Stimulated activated CD4-positive, alpha-beta T cell treated with anti-CD3 and anti-CD28 coated beads, Interleukin-2, amount 100 ng/mL, for 4 hours (primary cell): ENCODE measurements around the gene JDP2.
"Not testable (repeated sequence)": the region's sequence is repeated elsewhere in the genome, so short reads cannot be mapped to it uniquely, and the experiment has no call there.

ENCODE experiments used
- DNase-seq: peaks from one replicate; pipeline ENCODE4 v3.0.0-alpha.2; 2020; ENCODE audit warnings: low read depth

The JDP2 gene

DNA sequence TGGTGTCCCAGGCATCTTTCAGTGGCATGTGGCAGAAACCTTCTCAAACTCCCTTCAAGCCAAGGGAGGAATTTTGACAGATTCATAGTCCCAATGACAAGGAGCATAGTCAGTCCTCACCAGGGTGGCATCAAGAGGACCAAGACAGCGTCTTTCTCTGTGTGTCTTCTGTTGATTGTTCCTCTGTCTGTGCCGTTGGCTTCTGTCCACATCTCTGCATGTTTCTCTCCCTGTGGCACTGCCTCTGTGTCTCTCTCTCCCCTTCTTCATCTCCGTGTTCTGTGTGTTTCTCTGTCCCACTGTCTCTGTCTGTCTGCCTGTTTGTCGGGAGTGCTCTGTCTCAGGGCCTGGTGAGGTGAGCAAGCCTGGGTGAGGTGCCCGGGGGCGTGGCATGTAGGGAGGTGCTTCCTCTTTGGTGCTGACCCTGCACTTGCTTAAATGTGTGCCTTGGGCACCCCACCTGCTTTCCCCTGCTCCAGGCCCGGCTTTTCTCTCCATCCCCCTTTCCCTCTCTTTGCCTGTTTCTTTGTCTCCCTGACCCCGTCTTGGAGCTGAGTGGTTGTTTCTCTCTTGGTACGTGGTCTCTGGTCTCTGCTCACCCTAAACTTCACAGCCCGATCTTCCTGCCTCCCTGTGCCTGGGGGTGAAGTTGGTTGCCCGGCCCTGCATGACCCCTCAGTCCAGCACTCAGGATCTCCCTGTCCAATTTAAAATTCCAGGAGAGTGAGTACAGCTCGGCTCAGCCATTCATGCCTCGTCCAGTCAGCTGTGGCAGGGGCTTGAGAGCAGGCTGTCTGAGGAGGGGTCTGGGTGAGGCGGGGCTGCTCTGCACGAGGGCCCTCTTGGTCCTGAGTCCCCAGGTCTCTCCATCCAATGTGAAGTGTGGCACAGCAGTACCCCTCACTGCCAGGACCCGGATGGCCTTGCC is 28.5 kb downstream of the JDP2 start:
- no peak for DNase-seq

DNA sequence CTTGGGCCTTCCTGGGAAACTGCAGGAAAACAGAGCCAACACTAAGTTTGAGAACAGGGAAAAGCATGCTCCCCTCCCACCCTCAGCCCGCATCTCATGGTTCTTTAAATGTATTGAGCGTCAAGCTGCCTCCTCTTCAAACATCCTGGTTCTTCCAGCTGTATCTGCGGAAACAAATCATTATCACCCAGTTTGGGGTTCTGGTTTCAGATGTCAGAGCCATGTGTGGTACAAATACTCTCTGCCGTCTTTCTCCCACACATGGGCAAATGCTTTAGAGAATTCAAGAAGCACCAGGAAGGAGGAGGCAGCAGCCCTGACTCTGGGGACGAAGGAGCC is 29.1 kb downstream of the JDP2 start:
- DNase-seq = no peak

DNA sequence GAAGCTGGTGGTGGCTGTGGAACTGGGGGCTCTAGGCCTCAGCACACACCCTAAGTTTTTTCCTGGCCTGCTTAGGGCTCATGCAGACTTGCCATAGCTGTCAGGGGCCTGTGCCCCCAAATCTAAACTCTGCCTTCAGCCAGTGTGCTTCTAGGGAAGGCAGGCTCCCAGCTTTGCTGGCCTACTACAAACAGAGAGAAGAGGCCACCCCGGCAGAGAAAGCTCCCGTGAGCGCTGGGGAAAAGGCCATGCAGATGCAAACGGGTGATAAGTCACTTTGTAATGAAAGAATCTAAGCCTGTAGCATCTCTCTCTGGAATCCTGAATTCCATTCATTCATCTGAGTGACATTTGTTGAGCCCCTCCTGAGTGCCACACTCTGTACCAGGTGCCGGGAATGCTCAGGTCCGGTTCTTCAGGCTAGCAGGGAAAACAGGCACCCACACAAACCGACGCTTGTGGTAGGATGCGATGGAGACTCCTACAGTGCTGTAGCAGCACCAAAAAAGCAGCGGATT is 29.9 kb downstream of the JDP2 start:
- DNase-seq = no peak

DNA sequence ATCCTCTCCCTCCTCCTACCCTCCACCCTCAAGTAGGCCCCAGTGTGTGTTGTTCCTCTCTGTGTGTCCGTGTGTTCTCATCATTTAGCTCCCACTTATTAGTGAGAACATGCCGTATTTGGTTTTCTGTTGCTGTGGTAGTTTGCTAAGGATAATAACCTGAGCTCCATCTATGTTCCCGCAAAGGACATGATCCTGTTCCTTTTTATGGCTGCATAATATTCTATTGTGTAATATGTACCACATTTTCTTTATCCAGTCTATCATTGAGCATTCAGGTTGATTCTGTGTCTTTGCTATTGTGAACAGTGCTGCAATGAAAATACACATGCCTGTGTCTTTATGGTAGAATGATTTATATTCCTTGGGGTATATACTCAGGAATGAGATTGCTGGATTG is 30.5 kb downstream of the JDP2 start:
- DNase-seq = no peak

DNA sequence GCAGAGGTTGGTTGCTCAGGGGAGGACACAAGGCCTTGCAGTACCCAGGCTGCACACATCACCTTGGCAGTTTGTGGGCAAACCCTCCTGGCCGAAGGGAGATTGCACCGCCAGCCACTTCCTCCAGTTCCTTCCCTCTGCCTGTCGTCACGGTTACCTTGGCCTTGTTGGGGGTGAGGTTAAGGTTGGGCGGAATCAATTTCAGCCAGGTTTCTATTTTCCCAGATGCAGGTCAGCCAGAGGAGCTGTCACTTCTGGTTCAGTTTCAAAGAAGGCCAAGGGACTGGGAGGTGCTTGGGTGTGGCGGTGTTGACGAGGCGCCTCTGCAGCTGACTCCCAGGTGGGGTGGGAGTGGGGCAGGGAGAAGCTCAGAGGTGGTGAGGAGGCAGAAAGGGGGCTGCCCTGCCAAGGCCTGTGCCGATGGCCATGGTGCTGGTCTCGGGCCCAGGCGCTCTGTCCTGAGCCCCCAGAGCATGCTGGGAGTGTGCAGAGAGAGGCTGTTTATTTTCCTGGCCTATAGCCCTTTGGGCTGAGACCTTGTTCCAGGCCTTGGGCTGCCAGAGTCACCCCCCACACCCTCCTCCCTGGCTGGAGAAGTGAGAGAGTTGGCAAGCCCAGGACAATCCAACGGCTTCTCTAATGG is 31.4 kb downstream of the JDP2 start:
- DNase-seq = no peak

DNA sequence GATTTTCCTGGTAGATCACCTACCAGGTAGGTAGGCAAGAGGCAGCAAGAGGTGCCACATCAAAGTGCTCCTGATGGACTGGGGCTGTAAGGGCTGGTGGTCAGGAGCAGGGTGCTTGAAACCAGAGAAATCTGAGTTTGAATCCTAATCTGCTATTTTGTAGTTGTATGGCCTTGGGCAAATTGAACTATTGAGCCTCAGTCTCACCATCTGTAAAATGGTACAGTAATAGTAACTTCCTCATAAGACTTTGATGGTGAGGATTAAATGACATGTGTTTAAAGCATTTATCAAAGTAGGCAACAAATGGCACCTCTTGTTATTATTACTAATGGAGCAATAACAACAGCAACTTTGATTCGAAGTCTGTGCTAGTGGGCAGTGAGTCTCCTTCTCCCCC is 32.0 kb downstream of the JDP2 start:
- no peak for DNase-seq

DNA sequence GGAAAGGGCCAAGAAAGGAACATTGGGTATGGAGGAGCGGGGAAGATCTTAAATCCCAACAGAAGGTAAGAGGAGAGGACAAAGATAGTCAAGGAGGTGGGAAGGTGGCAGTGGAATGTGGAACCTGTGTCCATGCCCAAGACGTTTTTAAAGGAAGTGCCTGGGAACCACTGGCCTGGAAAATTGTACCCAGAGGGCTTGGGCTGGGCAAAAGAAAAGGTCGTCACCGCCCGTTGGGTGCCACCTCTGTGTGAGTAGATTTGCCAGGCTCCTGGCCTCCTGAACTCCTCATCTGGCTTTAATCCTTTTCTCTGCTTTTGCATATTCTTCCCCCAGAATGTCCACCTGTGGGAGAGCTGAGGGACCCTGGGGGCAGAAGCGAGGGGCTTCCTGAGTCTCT is 32.6 kb downstream of the JDP2 start:
- no peak for DNase-seq

DNA sequence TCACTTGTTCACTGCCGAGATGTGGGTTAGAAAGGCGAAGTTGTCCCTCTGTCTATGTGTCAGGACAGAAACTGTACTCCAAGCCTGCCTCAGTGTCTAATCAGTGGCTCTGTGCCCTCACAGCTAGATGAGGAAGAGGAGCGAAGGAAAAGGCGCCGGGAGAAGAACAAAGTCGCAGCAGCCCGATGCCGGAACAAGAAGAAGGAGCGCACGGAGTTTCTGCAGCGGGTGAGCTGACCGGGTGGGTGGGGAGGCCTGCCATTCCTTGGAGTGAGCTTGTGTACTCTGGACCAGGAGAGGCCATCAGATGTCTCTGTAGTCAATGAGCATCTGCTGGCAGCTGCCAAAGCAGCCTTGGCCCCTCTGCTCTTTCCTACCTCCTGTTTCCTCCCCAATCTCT is 33.5 kb downstream of the JDP2 start:
- no peak for DNase-seq

DNA sequence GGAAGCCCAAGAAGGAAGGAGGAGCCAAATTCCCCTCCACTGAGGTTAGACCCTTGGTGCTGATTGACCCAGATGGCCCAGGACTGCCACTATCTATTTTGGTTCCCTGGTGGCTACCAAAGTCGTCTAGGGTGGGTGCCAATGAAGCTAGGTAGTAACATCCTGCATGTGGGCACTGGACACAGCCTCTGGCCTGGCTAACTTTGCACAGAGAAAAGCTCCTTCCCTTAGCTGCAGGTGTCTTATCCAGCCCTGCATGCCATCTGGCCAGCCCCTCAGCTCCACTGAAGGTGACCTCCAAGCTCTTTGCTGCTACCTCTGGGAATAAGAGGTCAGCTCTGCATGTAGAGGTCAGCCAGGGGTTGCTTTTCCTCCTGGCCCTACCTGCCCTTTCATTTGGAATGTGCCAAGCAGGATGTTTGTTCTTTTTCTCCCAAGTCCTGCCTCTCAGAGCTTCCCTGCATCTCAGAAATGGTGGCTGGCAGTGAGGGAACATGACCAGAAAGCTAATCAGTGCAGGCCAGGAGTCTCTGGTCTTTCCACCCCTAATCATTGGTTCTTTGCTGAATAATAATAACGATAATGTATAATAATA is 34.0 kb downstream of the JDP2 start:
- no peak for DNase-seq

DNA sequence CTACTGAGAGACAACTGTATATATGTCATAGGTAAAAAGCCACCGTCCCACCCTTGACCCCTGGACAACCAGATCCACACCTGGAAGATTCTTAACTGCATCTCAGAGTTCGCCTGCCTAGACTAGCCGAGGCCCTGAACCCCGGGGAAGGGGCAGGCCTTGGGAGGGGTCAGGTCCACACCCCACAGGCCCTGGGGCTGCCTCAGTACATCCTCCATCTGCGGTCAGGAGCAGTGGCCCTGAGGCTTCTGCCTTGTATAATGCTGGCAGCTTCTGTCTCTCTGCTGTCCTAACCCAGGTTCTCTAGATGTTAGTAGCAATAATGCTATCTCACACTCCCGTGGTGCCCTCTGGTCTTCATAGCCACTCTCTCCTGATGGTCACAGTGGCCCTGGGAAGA is 36.8 kb downstream of the JDP2 start:
- DNase-seq = no peak

DNA sequence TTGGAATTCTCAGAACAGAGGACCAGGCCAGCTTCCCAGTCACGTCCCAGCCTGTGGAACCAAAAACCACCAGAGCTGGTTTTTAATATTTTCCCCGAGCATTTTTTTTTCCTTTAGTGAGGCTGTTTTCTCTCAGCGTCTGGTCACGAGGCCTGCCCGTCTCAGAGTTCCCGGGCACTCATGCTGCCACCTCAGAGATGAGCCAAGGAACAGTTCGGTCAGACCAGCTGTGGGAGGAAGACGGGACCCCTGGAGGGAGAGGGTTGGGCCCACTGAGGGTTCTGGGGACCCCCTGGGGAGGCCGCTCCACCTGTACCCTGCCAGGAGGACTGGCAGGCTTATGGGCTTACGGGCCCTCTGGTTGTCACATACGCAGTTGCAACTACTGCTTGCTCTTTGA is 39.9 kb downstream of the JDP2 start:
- DNase-seq = no peak

DNA sequence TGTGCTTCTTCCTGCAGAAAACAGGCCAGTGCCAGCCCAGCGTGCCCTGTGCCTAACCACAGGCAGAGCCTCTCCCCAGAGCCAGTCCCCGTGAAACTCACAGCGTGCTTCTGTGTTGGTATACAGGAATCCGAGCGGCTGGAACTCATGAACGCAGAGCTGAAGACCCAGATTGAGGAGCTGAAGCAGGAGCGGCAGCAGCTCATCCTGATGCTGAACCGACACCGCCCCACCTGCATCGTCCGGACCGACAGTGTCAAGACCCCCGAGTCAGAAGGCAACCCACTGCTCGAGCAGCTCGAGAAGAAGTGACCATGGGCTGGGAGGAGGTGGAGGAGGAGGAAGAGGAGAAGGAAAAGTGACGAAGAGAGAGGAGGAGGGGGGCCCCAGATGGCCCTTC is 41.3 kb downstream of the JDP2 start:
- no peak for DNase-seq

DNA sequence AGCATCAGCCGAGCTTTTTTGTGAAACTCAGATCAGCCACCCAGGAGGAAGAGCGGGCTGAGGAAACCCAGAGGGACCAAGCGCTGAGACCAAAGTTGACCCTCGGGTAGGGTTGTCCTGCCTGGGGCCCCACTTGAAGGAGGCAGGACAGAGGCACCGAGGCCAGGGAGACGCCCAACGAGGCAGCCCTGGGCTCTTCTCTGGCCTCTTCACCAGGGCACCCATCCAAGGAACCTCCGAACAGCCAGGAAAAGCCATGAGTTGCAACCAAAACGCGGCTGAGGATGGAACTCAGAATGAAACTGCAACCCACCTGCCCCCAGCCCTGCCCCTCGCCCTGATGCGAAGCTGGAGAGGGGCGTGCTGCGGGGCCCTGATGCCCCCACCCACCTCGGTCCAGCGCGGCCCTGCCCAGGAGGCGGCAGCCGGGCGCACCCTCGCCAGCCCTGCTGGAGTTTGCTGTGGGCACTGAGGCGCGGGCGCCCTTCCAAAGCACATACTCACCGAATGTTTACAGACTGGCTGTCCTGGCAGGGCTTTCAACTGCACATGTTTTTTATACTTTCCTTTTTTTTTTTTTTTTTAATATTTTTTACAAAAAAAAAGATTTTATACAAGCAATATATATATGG is 41.9 kb downstream of the JDP2 start:
- no peak for DNase-seq

DNA sequence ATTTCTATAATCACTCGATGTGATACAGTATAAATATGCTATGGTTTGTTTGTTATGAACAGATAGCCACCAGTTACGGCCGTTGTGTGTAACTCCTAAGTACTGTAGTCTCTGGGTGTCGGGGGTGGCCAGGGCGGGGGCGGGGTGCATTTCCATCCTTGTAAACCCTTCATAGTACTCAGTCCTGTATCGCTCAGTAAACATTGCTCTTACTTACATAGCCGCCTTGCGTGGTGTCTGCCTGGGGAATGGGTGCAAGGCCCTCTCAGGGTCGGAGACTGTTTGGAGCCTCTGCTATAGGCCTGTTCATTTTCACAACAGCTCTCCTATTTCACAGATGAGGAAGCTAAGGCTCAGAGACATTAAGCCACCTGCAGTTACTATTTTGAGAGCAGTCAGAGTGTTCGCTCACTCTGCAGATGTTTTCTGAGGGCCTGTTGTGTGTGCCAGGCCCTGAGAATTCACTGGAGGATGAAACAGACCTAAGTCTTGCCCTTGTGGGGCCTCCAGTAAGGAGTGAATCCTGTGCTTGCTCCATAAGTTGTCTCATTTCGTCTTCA is 42.5 kb downstream of the JDP2 start:
- DNase-seq = no peak

DNA sequence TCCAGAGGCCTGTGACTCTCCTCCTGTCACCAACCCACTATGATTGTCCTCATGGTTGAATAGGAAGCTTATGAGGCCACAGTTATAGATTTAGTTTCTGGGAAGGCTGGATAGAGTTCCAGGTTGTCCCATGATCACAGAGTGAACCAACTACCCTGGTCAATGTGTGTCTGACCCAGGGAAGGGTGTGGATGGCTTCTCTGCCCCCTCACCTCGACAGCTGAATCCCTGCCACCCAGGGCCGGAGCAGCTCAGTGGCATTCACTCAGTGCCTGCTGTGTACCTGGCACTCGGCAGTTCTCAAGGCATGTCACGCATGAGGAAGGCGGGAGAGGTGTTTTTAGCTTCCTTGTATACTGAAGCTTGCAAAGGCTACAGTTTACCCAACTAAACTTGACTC is 43.2 kb downstream of the JDP2 start:
- no peak for DNase-seq

DNA sequence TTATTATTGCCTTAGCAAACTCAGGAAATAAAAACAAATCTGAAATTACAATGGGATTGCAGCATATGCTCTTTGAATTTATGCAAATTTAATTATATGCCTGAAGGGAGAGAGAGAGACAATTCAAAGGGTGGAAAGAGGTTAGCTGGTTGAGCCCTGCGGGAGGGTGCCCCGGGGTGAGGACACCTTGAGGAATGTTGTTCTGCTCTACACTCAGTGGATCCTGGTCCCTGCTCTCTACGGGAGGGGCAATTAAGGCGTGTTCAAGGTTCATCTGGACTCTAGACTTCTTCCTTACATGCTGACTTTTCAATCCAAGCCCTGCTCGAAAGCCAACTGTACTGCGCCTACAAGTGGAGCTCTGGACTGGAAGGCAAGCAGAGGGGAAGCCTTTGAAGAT is 46.3 kb downstream of the JDP2 start:
- DNase-seq = not testable (repeated sequence)

DNA sequence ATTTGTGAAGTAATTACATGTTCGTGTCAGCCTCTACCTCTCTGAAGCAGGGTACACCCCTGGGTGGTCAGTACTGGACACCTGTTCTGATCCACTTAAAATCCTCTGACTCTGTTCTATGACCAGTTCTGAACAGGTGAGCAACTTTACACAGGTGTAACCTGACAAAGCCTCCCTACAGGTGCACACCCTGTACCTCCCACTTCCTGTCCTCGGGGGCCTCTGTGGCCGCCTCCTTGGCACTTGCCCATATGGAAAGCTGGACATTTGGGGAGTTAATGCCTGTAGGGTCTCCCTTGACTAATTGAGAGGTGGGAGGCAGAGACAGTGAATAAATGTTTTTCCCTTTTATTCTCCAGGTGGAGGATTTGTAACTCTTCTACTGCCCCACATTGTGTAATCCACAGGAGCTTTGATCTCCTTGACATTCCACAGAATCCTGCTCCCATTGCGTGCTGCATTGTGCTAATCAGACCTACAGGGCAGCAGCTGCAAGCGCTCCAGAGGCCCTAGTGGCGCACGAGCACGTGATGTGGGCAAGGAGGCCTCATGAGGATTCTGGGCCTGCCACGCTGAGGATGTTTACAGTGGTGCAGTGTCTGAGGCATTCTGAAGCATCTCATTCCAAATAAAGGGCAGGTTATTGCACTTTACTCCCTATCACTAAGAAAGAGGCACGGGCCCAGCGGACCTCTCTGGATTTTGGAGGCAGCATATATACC is 48.6 kb downstream of the JDP2 start:
- DNase-seq = no peak

DNA sequence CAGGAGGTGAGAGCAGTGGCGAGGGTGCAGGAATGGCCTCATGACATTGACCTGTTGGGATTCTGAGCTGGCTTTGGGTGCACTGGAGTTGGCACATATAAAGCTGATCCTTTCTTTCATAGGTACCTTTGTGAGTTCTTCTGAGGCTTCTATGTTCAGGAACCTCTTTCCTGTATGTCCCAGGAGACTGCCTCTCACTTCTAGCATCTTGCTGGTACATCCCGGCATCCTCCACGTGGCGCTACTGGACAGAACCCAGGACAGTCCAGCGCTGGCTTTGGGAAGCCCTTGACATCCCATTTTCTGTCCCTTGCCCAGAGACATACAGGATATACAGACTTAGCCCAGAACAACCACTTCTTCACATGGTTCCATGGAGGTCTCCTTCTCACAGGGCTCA is 50.1 kb downstream of the JDP2 start:
- no peak for DNase-seq

DNA sequence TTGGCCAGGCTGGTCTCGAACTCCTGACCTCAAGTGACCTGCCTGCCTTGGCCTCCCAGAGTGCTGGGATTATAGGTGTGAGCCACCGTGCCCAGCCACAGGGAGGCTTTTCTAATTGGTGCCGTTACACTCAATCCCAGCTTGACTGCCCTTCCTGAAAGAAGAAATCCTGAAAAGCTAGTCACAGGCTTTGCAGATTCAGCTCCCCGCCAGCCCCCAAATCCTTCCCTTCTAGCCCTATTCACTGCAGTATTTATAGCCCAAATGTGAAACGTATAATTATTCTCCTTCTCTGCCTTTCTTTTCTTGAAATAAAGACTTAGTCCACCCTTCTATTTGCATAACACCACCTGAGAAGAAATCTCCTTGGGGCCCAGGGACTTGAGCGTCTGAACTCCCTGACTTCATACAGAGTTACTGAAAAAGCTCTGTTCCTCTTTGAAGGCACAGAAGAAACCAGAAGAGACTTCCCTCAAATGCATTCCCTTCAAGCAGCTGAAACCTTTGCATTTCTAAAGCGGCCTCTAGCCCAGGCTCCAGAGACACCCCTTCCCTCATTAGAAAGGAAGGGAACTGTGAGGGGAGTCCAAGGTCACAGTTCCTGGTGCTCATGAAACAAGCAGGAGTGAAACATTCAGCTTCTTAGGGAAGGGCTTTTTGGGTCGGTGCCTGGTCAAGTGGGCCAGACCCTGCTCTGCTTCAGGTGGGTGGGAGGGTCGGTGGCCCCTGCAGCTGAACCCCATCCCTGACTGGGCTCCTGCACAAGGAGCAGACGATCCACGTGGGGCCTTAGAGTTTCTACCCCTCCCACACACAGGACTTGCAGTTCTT is 52.2 kb downstream of the JDP2 start:
- DNase-seq = no peak

DNA sequence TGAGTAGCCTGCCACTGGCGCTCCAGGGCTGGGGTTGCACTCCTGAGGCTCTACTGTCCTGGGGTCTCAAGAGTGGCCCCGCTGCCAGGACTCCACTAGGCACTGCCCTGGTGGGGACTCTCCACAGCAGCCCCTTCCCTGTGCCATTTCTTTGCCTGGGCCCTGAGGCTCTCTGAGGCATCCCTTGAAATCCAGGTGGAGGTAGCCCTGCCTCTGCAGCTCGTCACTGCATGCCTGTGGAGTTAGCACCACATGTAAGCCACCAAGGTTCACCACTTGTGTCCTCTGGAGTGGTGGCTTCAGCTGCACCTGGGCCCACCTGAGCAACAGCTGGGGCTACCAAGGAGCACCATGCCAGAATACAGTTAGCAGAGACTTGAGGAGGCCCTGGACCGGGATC is 54.5 kb downstream of the JDP2 start:
- no peak for DNase-seq
